HG03066 (cell line): Measurements from ENCODE around the gene CTIF.
"Not testable (repeated sequence)": the region's sequence is repeated elsewhere in the genome, so short reads cannot be mapped to it uniquely, and the experiment has no call there.

Experiments
- ATAC-seq: cut with Tn5 transposase; IDR thresholded peaks from one replicate; pipeline ENCODE4 v1.9.1; 2021; ENCODE audit warnings: low read depth; ENCODE audit not compliant: unreplicated experiment

The CTIF gene

GRCh38 chr18:48806551-48807261 lies 267.9 kb downstream of the CTIF start:
- no peak for ATAC-seq

- no peak for ATAC-seq
These were observed 269.6 kb downstream of the CTIF start for GRCh38 chr18:48808476-48808875.

DNA sequence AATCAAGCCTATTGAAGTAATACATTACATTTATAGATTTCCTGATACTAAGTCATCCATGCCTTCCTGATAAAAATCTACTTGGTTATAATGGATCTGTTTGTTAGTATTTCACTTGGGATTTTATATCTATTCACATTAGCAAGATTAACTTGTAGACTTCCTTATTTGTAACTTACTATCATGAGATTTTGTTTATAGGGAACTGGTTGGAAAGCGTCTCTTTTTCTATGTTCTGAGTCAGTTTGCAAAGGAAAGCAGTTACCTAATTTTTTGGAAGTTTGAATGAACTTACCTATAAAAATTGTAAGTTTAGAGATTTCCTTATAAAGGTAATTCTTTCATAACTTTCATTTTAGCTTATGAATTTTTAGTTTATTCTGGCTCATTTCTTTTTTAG lies 270.5 kb downstream of the CTIF start:
- ATAC-seq = no peak

DNA sequence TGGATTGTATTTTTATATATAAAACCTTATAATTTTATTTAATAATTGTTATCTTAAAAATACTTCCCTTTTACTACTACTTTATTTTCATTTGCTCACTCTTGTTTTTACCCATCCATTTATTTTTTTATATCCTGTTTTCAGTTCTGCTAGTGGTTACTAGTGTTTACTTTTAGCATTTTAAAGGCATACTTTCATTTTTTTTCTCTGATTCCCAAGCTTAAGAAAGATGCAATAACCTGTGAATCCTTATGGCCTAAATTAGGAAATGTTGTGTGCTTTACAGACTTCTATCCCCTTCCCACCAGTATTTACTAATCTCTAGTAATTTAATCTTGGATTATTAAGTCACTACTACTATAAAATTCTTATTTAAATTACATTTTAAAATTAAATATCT lies 272.0 kb downstream of the CTIF start:
- ATAC-seq = no peak

- ATAC-seq = no peak
These were observed 272.6 kb downstream of the CTIF start for GRCh38 chr18:48811401-48811800.

GRCh38 chr18:48811977-48812451 lies 273.2 kb downstream of the CTIF start:
- not testable (repeated sequence) for ATAC-seq

DNA sequence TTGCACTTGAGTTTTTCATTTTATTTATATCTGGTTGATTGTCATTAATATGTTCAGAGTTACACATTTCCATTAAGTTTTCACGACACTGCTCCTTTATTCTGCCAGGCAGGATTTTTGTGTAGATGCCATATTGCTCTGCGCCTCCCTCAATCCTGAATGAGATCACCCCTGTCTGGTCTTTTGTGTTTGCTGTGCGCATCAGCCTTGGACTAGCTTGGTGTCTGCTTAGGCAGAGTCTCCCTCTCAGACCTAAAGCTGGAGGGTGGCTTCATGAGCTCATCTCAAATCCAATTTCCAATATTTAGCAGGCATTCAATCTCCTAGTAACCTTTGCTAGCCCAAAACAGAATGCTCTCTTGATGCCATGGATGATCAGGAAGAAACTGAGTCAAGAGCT lies 274.5 kb downstream of the CTIF start:
- ATAC-seq = no peak

DNA sequence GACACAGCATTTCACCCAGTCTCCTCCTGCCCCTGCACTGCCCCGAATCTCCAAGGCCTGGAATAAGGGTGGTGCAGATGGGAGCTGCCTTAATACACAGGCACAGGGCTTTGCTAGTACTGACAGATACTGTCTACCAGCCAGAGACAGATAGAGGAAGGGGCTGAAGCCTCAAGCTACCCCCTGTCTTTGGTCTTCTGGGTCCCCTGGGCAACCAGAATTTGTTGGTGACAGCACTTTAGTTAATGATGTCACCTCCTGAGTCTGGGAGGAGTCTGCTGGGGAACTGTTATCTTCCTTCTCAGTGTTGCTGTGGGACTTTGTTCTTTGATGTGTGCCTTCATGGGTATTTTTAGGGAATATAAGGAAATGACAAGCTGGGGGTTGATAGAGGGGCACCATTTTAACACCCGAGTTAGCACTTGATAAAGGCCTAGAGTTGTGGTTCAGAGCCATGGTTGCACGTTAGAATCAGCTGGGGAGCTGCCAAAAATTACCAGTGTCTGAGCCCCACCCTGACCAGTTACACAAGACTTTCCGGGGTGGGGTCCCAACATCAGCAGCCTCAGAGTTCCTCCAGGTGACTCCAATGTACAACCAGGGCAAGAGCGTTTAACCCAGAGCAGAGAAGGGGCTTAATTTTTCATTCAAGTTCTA lies 275.1 kb downstream of the CTIF start:
- no peak for ATAC-seq

DNA sequence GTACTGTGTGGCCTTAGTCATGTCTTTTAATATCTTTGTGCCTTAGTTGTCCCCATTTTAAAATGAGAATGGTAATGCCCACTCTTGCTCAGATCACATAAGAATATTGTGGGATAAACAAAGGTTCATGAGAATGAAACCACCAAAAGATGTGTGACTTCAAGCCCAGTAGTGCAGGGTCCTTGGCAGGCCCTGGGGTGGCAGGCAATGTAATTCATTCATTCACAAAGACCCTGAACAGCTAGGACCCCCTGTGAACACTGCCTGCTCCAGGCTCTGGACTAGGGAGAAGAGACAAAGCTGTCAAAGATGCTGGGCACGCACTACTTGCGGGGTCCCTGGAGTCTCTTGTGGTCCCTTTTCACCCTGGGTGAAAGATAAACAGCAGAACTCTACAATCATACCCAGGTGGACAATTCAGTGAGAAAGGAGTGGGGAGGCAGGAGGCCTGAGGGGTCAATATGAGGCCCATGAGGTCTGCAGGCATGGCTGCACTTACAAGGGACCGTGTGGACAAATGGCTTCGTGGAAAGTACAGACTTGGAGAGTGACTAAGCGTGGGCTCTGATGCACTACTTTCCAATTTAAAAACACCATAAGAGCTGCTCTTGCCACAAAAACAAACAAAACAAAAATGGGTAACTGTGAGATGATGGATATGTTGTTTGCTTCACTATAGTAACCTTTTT lies 275.8 kb downstream of the CTIF start:
- ATAC-seq = no peak

DNA sequence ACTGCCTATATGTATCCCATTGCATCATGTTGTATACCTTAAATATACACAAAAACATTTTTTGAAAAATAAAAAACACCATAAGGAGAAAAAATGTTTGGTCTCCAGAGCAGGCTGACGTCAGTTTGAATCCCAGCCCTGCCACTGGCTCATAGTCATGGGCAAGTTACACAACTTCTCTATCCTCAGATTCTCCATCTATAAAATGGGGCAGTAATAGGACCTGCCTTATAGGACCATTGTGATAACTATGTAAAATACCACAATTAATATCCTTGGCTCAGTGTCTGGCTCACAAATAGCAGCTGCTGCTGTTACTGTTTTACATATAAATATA lies 276.3 kb downstream of the CTIF start:
- no peak for ATAC-seq

- no peak for ATAC-seq
These were observed 276.9 kb downstream of the CTIF start for GRCh38 chr18:48815581-48816324.

DNA sequence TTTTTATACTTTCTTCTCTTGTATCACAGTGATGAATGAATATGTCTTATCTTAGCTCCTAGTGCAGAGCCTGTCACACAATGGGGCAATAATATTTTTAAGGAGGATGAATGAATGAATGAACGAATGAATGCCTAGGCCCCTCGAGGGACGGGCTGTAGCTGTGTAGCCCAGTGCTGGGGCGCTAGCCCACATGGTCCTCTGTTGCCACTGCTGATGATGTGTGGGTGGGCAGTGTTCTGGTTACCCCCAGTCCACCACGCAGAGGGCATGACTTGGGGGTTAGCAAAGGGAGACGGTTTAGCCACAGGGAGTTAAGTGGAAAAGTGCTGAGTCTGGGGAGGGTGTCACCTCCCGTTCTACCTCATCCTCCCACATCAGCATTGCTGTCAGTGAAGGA lies 277.7 kb downstream of the CTIF start:
- ATAC-seq = no peak

DNA sequence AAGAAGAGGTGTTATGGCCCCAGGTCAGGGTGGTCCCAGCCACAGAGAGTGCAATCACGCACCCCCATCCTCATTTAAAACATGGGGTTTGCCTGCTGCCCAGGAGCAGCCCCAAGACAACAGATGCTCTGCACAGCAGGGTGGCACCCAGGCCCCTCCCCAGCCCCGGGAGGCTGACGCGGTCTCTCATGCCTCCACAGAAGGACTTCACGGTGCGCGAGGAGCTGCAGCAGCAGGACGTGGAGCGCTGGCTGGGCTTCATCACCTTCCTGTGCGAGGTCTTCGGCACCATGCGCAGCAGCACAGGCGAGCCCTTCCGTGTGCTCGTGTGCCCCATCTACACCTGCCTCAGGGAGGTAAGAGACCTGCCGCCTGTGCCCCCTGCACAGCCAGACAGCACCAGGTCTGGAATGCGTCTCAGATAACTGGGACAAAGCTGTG lies 278.2 kb downstream of the CTIF start:
- ATAC-seq = no peak

DNA sequence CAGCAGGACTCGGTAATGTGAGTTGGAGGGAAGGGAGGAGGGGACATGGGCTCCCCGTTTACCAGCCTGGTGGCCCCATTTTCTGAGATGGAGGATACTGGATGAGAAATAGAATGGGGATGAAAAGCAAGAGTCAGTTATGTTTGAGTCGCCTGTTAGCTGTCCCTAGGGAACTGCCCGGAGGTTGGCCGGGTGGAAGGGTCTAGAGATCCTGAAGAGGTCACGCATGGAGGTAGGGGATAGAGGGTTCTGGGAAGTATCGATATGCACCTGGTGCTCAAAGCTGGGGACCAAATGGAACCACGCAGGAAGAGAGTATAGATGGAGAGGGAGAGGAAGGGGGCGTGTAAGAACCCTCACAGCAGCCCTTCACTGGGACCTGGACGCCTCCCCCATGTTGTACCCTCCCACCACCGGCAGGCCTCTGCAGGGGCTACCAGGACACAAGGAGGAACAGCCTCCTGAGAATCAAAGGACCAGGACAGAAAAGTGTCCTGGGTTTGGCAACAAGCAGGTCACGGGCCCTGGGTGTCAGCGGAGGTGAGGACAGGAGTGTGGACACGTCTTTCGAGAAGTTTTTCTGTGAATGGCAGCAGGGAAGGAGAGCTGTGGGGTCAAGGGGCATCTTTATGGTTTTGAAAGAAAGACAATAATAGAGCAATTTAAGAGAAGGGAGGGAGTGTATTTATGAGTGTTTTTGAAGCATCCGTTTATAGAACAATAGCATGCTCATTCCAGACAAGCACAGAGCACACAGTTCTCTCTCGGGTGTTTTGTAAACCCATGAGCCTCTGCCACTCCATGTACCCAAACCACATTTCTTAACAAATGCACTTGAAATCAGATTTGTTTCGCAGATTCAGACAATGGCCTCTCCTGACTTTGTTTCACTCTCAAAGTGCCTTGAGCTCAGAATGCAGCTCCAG lies 279.8 kb downstream of the CTIF start:
- no peak for ATAC-seq

DNA sequence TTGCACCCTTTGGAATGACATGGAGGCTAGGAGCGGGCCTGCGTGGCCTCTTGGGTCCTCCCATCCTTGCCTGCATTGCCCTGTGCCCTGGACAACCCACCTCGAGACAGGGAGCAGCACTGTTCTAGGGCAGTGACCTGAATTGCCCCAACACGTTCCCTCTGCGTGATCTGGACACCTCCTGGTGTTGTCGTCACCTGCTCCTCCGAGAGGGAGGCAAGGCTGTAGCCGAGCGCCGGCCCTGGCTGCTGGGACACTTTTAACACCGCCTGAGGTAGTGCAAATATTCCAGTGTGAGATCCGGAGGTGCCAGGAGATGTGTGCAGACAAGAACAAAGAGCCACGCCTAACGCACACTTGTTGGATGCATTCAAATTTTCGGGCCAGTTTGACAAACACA lies 280.4 kb downstream of the CTIF start:
- ATAC-seq = no peak

DNA sequence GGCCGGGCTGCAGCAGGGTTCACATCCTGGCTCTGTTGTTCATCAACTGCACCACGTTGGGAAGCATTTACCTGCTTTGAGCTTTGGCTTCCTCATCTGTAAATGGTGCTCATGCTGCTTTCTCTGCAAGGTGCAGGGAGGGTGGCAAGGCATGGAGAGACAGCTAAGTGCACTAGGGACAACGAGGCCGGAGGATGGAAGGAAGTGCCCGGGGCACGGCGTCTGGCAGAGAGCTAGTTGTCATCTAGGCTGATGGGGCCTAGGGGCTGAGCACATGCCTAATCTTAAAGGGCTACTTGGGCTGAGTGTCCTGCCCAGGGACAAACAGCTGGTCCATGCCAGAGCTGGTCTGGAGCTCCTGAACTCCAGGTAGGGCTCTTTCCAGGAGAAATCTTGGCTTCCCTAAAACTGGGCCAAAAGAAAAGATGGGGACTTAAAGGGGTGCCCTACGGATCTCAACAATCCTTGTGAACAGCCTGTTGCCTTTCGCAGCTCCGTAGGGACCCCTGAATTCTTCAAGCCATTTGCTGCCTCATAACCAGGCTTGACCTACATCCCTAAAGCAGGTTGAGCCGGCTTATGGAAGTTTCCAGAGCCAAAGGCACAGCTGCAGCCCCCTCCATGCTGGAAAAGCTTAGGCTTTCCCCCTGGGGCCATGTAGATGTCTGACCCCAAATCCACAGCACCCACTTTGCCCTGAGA lies 281.1 kb downstream of the CTIF start:
- ATAC-seq = no peak

GRCh38 chr18:48820483-48821250 lies 281.8 kb downstream of the CTIF start:
- peak; percentile 94 for ATAC-seq

- ATAC-seq = no peak
These were observed 282.4 kb downstream of the CTIF start for GRCh38 chr18:48821251-48821590.

DNA sequence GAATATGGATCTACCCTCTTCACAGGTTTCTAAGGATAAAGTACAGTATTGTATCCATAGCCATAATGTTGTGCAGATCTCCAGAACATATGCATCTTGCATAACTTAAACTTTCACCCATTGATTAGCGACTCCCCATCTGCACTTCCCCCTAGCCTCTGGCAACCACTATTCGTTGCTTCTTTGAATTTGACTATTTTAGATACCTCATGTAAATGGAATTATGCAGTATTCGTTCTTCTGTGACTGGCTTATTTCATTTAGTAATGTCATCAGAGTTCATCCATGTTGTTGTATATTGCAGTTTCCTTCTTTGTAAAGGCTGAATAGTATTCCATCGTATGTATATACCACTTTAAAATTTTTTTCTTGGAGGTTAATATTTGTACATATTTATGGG lies 283.0 kb downstream of the CTIF start:
- no peak for ATAC-seq
